H1 (cell line): ENCODE results near the gene SLC1A3. TPM values are rescaled to one million over a fixed set of nuclear protein-coding genes. Genes with fewer than 3 reads are reported as not detected.

Source experiments
- CTCF ChIA-PET: fragments of 300-600 bp; sonication (Branson Sonifier 250); formaldehyde crosslinking; loops from one replicate; lab custom pipeline; 2021; ENCODE audit not compliant: partially characterized antibody; lab: Charles Lee
- POLR2A ChIA-PET: fragments of 300-600 bp; sonication (Branson Sonifier 250); formaldehyde crosslinking; loops from one replicate; lab custom pipeline; 2021; ENCODE audit warnings: inconsistent platforms; ENCODE audit not compliant: partially characterized antibody; lab: Charles Lee
- DNase-seq, 2 experiments: peaks; one replicate each; pipeline versions ENCODE4 v3.0.0 to v3.0.0-alpha.2; 2010 to 2022; ENCODE audit warnings: low spot score in 2 of 2, low read depth in 1 of 2, mixed read lengths in 1 of 2
- FAIRE-seq: peaks from 2 replicates; lab custom pipeline; 2011; peaks lifted over from hg19 to GRCh38; lab: Jason Lieb, UNC
- H2AFZ ChIP-seq: 2 replicates; pipeline ENCODE4 v1.8.1; 2012; ENCODE audit warnings: low read length, inconsistent platforms
- H2AK5ac ChIP-seq: 2 replicates; pipeline ENCODE4 v1.6.1; 2013; ENCODE audit warnings: low read depth, low read length
- H2BK120ac ChIP-seq: replicated peaks from 2 replicates; pipeline ENCODE3; 2013; ENCODE audit warnings: low read depth, low read length, inconsistent platforms
- H2BK12ac ChIP-seq: 2 replicates; pipeline ENCODE4 v1.6.1; 2013; ENCODE audit warnings: low read depth, low read length
- H2BK15ac ChIP-seq: 2 replicates; pipeline ENCODE4 v1.6.1; 2013; ENCODE audit warnings: low read length
- H2BK20ac ChIP-seq: 2 replicates; pipeline ENCODE4 v1.6.1; 2013; ENCODE audit warnings: low read length
- H2BK5ac ChIP-seq: 2 replicates; pipeline ENCODE4 v1.6.1; 2013; ENCODE audit warnings: low read depth, low read length
- H3K14ac ChIP-seq: 2 replicates; pipeline ENCODE4 v1.6.1; 2013; ENCODE audit warnings: inconsistent platforms; ENCODE audit not compliant: insufficient read length
- H3K18ac ChIP-seq: 2 replicates; pipeline ENCODE4 v1.6.1; 2013; ENCODE audit warnings: low read length; ENCODE audit errors: extremely low read depth
- H3K23ac ChIP-seq: 2 replicates; pipeline ENCODE4 v1.6.1; 2013; ENCODE audit warnings: inconsistent platforms; ENCODE audit not compliant: insufficient read length
- H3K23me2 ChIP-seq: 2 replicates; pipeline ENCODE4 v1.6.1; 2013; ENCODE audit warnings: low read depth, low read length
- H3K27ac ChIP-seq: 2 replicates; pipeline ENCODE4 v1.6.1; 2011; ENCODE audit warnings: low read depth, low read length, inconsistent platforms
- H3K27me3 ChIP-seq, 4 experiments: replicated peaks in 1 of 4; 1 replicate in 1 of 4; 2 replicates in 3 of 4; pipeline versions ENCODE4 v1.6.1 to v1.8.1; 2011 to 2013; ENCODE audit warnings: low read length in 3 of 4, mild to moderate bottlenecking in 3 of 4, inconsistent platforms in 2 of 4, mixed read lengths in 2 of 4, moderate library complexity in 1 of 4; ENCODE audit not compliant: control insufficient read depth in 3 of 4, insufficient read depth in 3 of 4; ENCODE audit errors: extremely low read depth in 1 of 4
- H3K36me3 ChIP-seq, 4 experiments: 2 replicates each; pipeline versions ENCODE4 v1.6.1 to v1.8.1; 2011 to 2013; ENCODE audit warnings: mild to moderate bottlenecking in 4 of 4, low read length in 3 of 4, moderate library complexity in 2 of 4, control low read depth in 1 of 4, inconsistent platforms in 1 of 4; ENCODE audit not compliant: insufficient read depth in 4 of 4, control insufficient read depth in 2 of 4
- H3K4ac ChIP-seq: replicated peaks from 2 replicates; pipeline ENCODE3; 2013; ENCODE audit warnings: low read length, low read depth, mixed read lengths, inconsistent platforms; ENCODE audit not compliant: insufficient read length
- H3K4me1 ChIP-seq, 4 experiments: replicated peaks in 1 of 4; 1 replicate in 1 of 4; 2 replicates in 3 of 4; pipeline versions ENCODE4 v1.6.1 to v1.8.1; 2011 to 2013; ENCODE audit warnings: low read length in 3 of 4, inconsistent platforms in 2 of 4, mixed read lengths in 1 of 4; ENCODE audit not compliant: insufficient read depth in 4 of 4, control insufficient read depth in 3 of 4
- H3K4me2 ChIP-seq, 2 experiments: 2 replicates each; pipeline versions ENCODE4 v1.6.1 to v1.8.1; 2011 to 2013; ENCODE audit warnings: low read depth in 2 of 2, low read length in 2 of 2, control low read depth in 1 of 2, inconsistent platforms in 1 of 2, mild to moderate bottlenecking in 1 of 2; ENCODE audit not compliant: insufficient read depth in 1 of 2
- H3K4me3 ChIP-seq, 4 experiments: fragments of 200-600, 300-600 bp in 1 of 4; sonication (generic), shearing (Covaris generic), sonication (Bioruptor Twin) in 1 of 4; 2 replicates each; pipeline versions ENCODE4 v1.5.1 to v1.8.1; 2011 to 2016; ENCODE audit warnings: low read length in 4 of 4, low read depth in 3 of 4, control low read depth in 2 of 4, inconsistent platforms in 2 of 4, mild to moderate bottlenecking in 2 of 4, mixed read lengths in 1 of 4, moderate library complexity in 1 of 4; ENCODE audit not compliant: insufficient read depth in 2 of 4; ENCODE audit errors: extremely low read depth in 1 of 4
- H3K56ac ChIP-seq: replicated peaks from 2 replicates; pipeline ENCODE3; 2013; ENCODE audit warnings: low read depth, mild to moderate bottlenecking, mixed read lengths, low read length, inconsistent platforms; ENCODE audit not compliant: insufficient read length
- H3K79me1 ChIP-seq: 2 replicates; pipeline ENCODE4 v1.6.1; 2013; ENCODE audit warnings: low read depth, low read length, control low read depth
- H3K79me2 ChIP-seq, 2 experiments: 2 replicates each; pipeline versions ENCODE4 v1.6.1 to v1.8.1; 2012 to 2013; ENCODE audit warnings: low read length in 2 of 2, mild to moderate bottlenecking in 2 of 2, inconsistent platforms in 1 of 2; ENCODE audit not compliant: insufficient read depth in 2 of 2, control insufficient read depth in 1 of 2
- H3K9ac ChIP-seq, 4 experiments: replicated peaks in 1 of 4; 1 replicate in 1 of 4; 2 replicates in 3 of 4; pipeline versions ENCODE4 v1.6.1 to v1.8.1; 2011 to 2013; ENCODE audit warnings: low read depth in 3 of 4, low read length in 3 of 4, control low read depth in 2 of 4, mild to moderate bottlenecking in 2 of 4, moderate library complexity in 2 of 4, inconsistent platforms in 1 of 4; ENCODE audit errors: extremely low read depth in 1 of 4
- H3K9me3 ChIP-seq, 2 experiments: 2 replicates each; pipeline versions ENCODE4 v1.6.1 to v1.8.1; 2012 to 2013; ENCODE audit warnings: mild to moderate bottlenecking in 2 of 2, moderate library complexity in 2 of 2, control low read depth in 1 of 2, inconsistent platforms in 1 of 2, low read depth in 1 of 2, low read length in 1 of 2, mixed read lengths in 1 of 2; ENCODE audit not compliant: insufficient read depth in 2 of 2
- H4K20me1 ChIP-seq, 2 experiments: replicated peaks in 1 of 2; 2 replicates each; pipeline versions ENCODE3 to v1.8.1; 2011 to 2013; ENCODE audit warnings: inconsistent platforms in 2 of 2, low read length in 2 of 2, mild to moderate bottlenecking in 1 of 2; ENCODE audit not compliant: insufficient read depth in 2 of 2, control insufficient read depth in 1 of 2
- H4K5ac ChIP-seq: 2 replicates; pipeline ENCODE4 v1.6.1; 2013; ENCODE audit warnings: low read length, low read depth, mixed read lengths, inconsistent platforms; ENCODE audit not compliant: insufficient read length
- H4K8ac ChIP-seq: 2 replicates; pipeline ENCODE4 v1.8.0; 2013; ENCODE audit warnings: mild to moderate bottlenecking, moderate library complexity, low read length, inconsistent platforms; ENCODE audit not compliant: insufficient read depth; ENCODE audit errors: extremely low read depth
- H4K91ac ChIP-seq: replicated peaks from 2 replicates; pipeline ENCODE3; 2013; ENCODE audit warnings: low read length, mixed read lengths, inconsistent platforms; ENCODE audit not compliant: insufficient read length
- ATF2 ChIP-seq: IDR thresholded peaks from 2 replicates; pipeline ENCODE4 v1.6.1; 2012; ENCODE audit warnings: low read length, inconsistent platforms
- CTCF ChIP-seq, 3 experiments: IDR thresholded peaks; 1 replicate in 2 of 3; 2 replicates in 1 of 3; pipeline versions ENCODE4 v1.5.1 to v1.6.1; 2011; ENCODE audit warnings: low read length in 3 of 3, mild to moderate bottlenecking in 3 of 3, inconsistent platforms in 2 of 3, low read depth in 1 of 3, moderate library complexity in 1 of 3; ENCODE audit not compliant: insufficient read depth in 1 of 3; ENCODE audit errors: control extremely low read depth in 1 of 3
- EGR1 ChIP-seq: IDR thresholded peaks from 2 replicates; pipeline ENCODE4 v1.6.1; 2011; ENCODE audit warnings: low read depth, low read length, borderline replicate concordance
- MAFK ChIP-seq: IDR thresholded peaks from 2 replicates; pipeline ENCODE4 v1.6.1; 2012; ENCODE audit warnings: low read depth, mild to moderate bottlenecking, improper control_type of control experiment, low read length
- RAD21 ChIP-seq, 2 experiments: IDR thresholded peaks in 1 of 2; conservative IDR thresholded peaks in 1 of 2; 2 replicates each; pipeline ENCODE4 v1.6.1; 2011; ENCODE audit warnings: low read depth in 2 of 2, low read length in 2 of 2, improper control_type of control experiment in 1 of 2, inconsistent platforms in 1 of 2, mild to moderate bottlenecking in 1 of 2, moderate library complexity in 1 of 2
- TEAD4 ChIP-seq: IDR thresholded peaks from 2 replicates; pipeline ENCODE4 v1.6.1; 2012; ENCODE audit warnings: low read depth, low read length, inconsistent platforms, mixed read lengths
- WGBS, 2 experiments: shearing (Covaris generic) in 1 of 2; methylation state at CpG; one replicate each; pipeline versions ENCODE4 v1.1.6 to v1.1.7; 2013 to 2015; ENCODE audit warnings: low lambda C conversion rate in 2 of 2, mixed read lengths in 2 of 2, inconsistent platforms in 1 of 2, low coverage in 1 of 2, missing lambda C conversion rate in 1 of 2; ENCODE audit not compliant: insufficient replicate concordance in 2 of 2, insufficient coverage in 1 of 2, insufficient read length in 1 of 2; ENCODE audit errors: extremely low coverage in 1 of 2, missing lambda C conversion rate in 1 of 2; 5-methylcytosine and 5-hydroxymethylcytosine counted together
- polyA plus RNA-seq, 7 experiments: library from polyadenylated mRNA; depleted of rRNA in 3 of 7; stranded (reverse) in 5 of 7; unstranded in 2 of 7; fragments of >200 nt in 5 of 7; fragments of 200-250 nt in 2 of 7; gene quantifications; 1 replicate in 5 of 7; 2 replicates in 1 of 7; 4 replicates in 1 of 7; pipeline versions ENCODE4 v1.2.1 to v1.2.3, GENCODE V29; 2011 to 2013; ENCODE audit warnings: missing spikeins in 2 of 7, mixed read lengths in 2 of 7
- total RNA-seq: library from RNA; stranded (reverse); fragmentation: NEBNext Ultra II Directional; extraction: Animal tissue kit (Norgen Biotek cat#: 25700); gene quantifications from 2 replicates; pipeline ENCODE4 v1.2.1, GENCODE V29; 2021

Gene SLC1A3
- total and polyA plus RNA-seq, 2 of the 8 experiments (the other 6 are each of a cell fraction or from before 2014, with no cell fraction given): 26.7 to 35.3 TPM

GRCh38 chr5:36696059-36696673 lies 89.8 kb downstream of the SLC1A3 start:
- no peak overlapping the region for H2AK5ac ChIP-seq
- H2BK5ac ChIP-seq: no peak overlapping the region
- no peak overlapping the region for H3K14ac ChIP-seq
- H4K5ac ChIP-seq: no peak overlapping the region
- no peak overlapping the region for H2BK15ac ChIP-seq
- no peaks in the 10 kb centered on the region for H3K79me2 ChIP-seq
- H3K4ac ChIP-seq: no peak overlapping the region
- no peak overlapping the region for H3K9ac ChIP-seq
- ChIA-PET POLR2A (no interaction called here), CTCF (interaction anchor here (0.6 to 15.2 kb wide), 63 partner anchors 8 to 758 kb away, joined by 3 to 246 read pairs (median 4); partner anchors contain the start of genes CAPSL, NADK2 and RANBP3L)
- DNase-seq: peak in 1 of 2 experiments; percentile 77
- no peak overlapping the region for H2BK120ac ChIP-seq
- FAIRE-seq: peak; percentile 60
- no peak overlapping the region for H2BK20ac ChIP-seq
- no peak overlapping the region for H3K4me2 ChIP-seq
- no peak overlapping the region for H3K27ac ChIP-seq
- no peak overlapping the region for H3K56ac ChIP-seq
- H3K27me3 ChIP-seq: peaks cover 3 to 18% (median 13%) of the 10 kb centered on the region in 4 experiments; a peak in 6 of 7 replicates
- H3K36me3 ChIP-seq: no peaks in the 10 kb centered on the region
- H4K20me1 ChIP-seq: no peaks in the 10 kb centered on the region
- H3K79me1 ChIP-seq: no peaks in the 10 kb centered on the region
- H4K91ac ChIP-seq: no peak overlapping the region
- 36% methylated on average over 7 of the region's 7 CpGs; no CpG with 5 or more reads in 1 of the 2 experiments for WGBS, 2 experiments
- H4K8ac ChIP-seq: no peak overlapping the region
- no peak overlapping the region for H3K23ac ChIP-seq
- no peaks in the 10 kb centered on the region for H3K9me3 ChIP-seq
- no peak overlapping the region; the same call in 1 of the 2 replicates for H2AFZ ChIP-seq
- no peak overlapping the region for H3K4me3 ChIP-seq
- no peak for TF ChIP-seq ATF2
- TF ChIP-seq MAFK: no peak
- 0 out of 2 replicates have a peak, but pooled peaks have one; percentile 10 for TF ChIP-seq TEAD4
- TF ChIP-seq RAD21 (IDR thresholded peaks at IDR 0.05 in 1 of 2, conservative IDR thresholded peaks at IDR 0.05 in 1 of 2; ENCODE audit: low read depth in 2 of 2, low read length in 2 of 2): peak; percentile 87 to 93
- no peak for TF ChIP-seq EGR1
- TF ChIP-seq CTCF (IDR thresholded peaks at IDR 0.05; ENCODE audit: control extremely low read depth in 1 of 3, insufficient read depth in 1 of 3, low read depth in 1 of 3, low read length in 3 of 3): peak; percentile 62 to 94 (median 83)
- H3K18ac ChIP-seq: no peak overlapping the region
- H3K4me1 ChIP-seq: peaks cover 0 to 3% (median 0%) of the 10 kb centered on the region in 4 experiments; a peak in 1 of 7 replicates
- no peak overlapping the region for H2BK12ac ChIP-seq
- no peaks in the 10 kb centered on the region for H3K23me2 ChIP-seq
